Measurements from ENCODE around the gene ATP6V0C.

ATP6V0C gene

GRCh38 chr16:2481676-2482075, 32.1 kb upstream of the ATP6V0C start:
- no peak for TF ChIP-seq FOXP2 (optimal IDR thresholded peaks at IDR 0.05; ENCODE audit: borderline replicate concordance, extremely low read depth, extremely low read length, insufficient read depth)
- no peak for TF ChIP-seq REST (IDR thresholded peaks at IDR 0.05; ENCODE audit: insufficient read depth in 1 of 2, low read depth in 2 of 2, low read length in 2 of 2)
- TF ChIP-seq TAF1 (IDR thresholded peaks at IDR 0.05; ENCODE audit: borderline replicate concordance, insufficient read depth, low read length) = no peak
- TF ChIP-seq SIN3A (IDR thresholded peaks at IDR 0.05; ENCODE audit: borderline replicate concordance, insufficient read depth, low read length) = no peak
- no peak for TF ChIP-seq POLR2AphosphoS5 (IDR thresholded peaks at IDR 0.05; ENCODE audit: low read depth, low read length)

GRCh38 chr16:2482249-2482648, 31.5 kb upstream of the ATP6V0C start:
- no peak for TF ChIP-seq TAF1 (IDR thresholded peaks at IDR 0.05; ENCODE audit: borderline replicate concordance, insufficient read depth, low read length)
- no peak for TF ChIP-seq POLR2AphosphoS5 (IDR thresholded peaks at IDR 0.05; ENCODE audit: low read depth, low read length)
- TF ChIP-seq REST (IDR thresholded peaks at IDR 0.05; ENCODE audit: insufficient read depth in 1 of 2, low read depth in 2 of 2, low read length in 2 of 2) = no peak

GRCh38 chr16:2482708-2483534, 30.8 kb upstream of the ATP6V0C start:
- TF ChIP-seq POLR2AphosphoS5 (IDR thresholded peaks at IDR 0.05; ENCODE audit: low read depth, low read length) (no peak), FOXP2 (optimal IDR thresholded peaks at IDR 0.05; ENCODE audit: borderline replicate concordance, extremely low read depth, extremely low read length, insufficient read depth) (no peak), SIN3A (IDR thresholded peaks at IDR 0.05; ENCODE audit: borderline replicate concordance, insufficient read depth, low read length) (no peak), TAF1 (IDR thresholded peaks at IDR 0.05; ENCODE audit: borderline replicate concordance, insufficient read depth, low read length) (no peak), REST (IDR thresholded peaks at IDR 0.05; ENCODE audit: insufficient read depth in 1 of 2, low read depth in 2 of 2, low read length in 2 of 2) (no peak)

DNA sequence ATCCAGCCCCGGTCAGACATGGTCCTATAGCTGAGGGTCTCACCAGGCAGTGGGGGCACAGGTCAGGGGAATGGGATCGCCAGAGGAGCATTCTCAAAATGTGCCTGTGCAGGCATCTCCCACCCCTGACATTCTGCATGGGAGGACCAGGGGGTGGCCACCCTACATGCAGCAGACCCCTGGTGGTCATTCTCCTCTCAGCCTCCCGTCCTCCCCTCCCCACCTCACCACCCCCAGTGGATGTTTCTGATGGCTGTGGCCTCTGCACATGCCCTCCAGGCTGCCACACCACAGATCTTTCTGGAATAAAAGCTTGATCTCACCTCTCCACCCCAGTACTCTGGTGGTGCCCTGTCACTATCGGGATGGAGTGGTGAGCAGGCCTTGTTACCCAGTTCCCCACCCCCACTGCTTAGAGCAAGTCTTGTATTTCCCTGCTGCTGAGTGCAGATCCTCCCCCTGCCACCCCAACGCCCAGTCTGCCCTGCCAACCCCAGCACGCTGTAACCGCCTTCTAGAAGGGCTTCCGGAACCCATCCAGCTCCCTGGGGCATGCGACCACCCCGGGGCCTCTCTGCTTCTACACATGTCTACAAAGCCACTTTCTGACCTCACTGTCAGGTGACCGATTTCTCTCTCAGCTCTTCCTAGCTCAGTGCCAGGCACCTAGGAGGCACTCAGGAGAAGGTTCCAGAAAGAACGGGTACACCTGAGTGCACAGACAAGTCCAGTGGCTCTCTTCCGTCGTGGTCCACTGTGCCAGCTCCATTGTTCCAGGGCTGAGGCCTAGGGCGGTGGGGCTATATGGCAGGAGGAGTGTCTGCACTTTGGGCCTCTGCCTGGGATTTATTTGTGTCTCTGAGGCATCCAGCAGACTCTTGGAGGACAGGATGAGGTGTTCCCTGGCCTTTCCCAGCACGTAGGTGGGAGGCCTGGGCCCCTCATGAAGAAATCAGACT, 29.5 kb upstream of the ATP6V0C start:
- TF ChIP-seq REST (IDR thresholded peaks at IDR 0.05; ENCODE audit: insufficient read depth in 1 of 2, low read depth in 2 of 2, low read length in 2 of 2) = no peak
- no peak for TF ChIP-seq TAF1 (IDR thresholded peaks at IDR 0.05; ENCODE audit: borderline replicate concordance, insufficient read depth, low read length)
- no peak for TF ChIP-seq POLR2AphosphoS5 (IDR thresholded peaks at IDR 0.05; ENCODE audit: low read depth, low read length)
- TF ChIP-seq FOXP2 (optimal IDR thresholded peaks at IDR 0.05; ENCODE audit: borderline replicate concordance, extremely low read depth, extremely low read length, insufficient read depth) = no peak
- TF ChIP-seq SIN3A (IDR thresholded peaks at IDR 0.05; ENCODE audit: borderline replicate concordance, insufficient read depth, low read length) = no peak

All from PFSK-1 (cell line).